ENCODE data around the gene POLR3C.

- TF ChIP-seq FOXP2 (optimal IDR thresholded peaks at IDR 0.05; ENCODE audit: borderline replicate concordance, extremely low read depth, extremely low read length, insufficient read depth) (peak; percentile 52), SIN3A (IDR thresholded peaks at IDR 0.05; ENCODE audit: borderline replicate concordance, insufficient read depth, low read length) (no peak; the same call in 1 of the 2 replicates), POLR2AphosphoS5 (IDR thresholded peaks at IDR 0.05; ENCODE audit: low read depth, low read length) (peak; percentile 65), TAF1 (IDR thresholded peaks at IDR 0.05; ENCODE audit: borderline replicate concordance, insufficient read depth, low read length) (peak; percentile 38; the same call in 1 of the 2 replicates)
These were observed 35.0 kb downstream of the POLR3C start, which contains the start of gene PIAS3 for GRCh38 chr1:145858901-145859490.
